ENCODE results near the gene MLLT10.
A peak's percentile ranks its signal among the peaks of the same experiment; 100 is the strongest.

MLLT10 gene

GRCh38 chr10:21501731-21502347 is 32.2 kb upstream of the MLLT10 start:
- no peak for DNase-seq

- DNase-seq: no peak
Observed at GRCh38 chr10:21502348-21502740, 31.7 kb upstream of the MLLT10 start.

- no peak for DNase-seq
Observed at GRCh38 chr10:21503542-21503941, 30.5 kb upstream of the MLLT10 start.

- no peak for DNase-seq
Observed at GRCh38 chr10:21505711-21506278, 28.2 kb upstream of the MLLT10 start.

GRCh38 chr10:21506351-21506750 is 27.7 kb upstream of the MLLT10 start:
- DNase-seq: no peak

- DNase-seq: no peak
Observed at GRCh38 chr10:21507150-21507549, 26.9 kb upstream of the MLLT10 start.

- DNase-seq: no peak
Observed at GRCh38 chr10:21508706-21509331, 25.2 kb upstream of the MLLT10 start.

GRCh38 chr10:21509341-21510240 is 24.4 kb upstream of the MLLT10 start:
- DNase-seq: no peak

GRCh38 chr10:21510241-21511094 is 23.6 kb upstream of the MLLT10 start:
- no peak for DNase-seq

GRCh38 chr10:21511095-21511570 is 22.9 kb upstream of the MLLT10 start:
- DNase-seq: no peak

GRCh38 chr10:21511946-21512572 is 22.0 kb upstream of the MLLT10 start:
- no peak for DNase-seq

GRCh38 chr10:21512573-21513404 is 21.2 kb upstream of the MLLT10 start:
- no peak for DNase-seq

GRCh38 chr10:21513405-21513788 is 20.6 kb upstream of the MLLT10 start:
- no peak for DNase-seq

GRCh38 chr10:21514129-21514817 is 19.8 kb upstream of the MLLT10 start:
- no peak for DNase-seq

- DNase-seq: no peak
Observed at GRCh38 chr10:21514818-21515351, 19.1 kb upstream of the MLLT10 start.

GRCh38 chr10:21515361-21516241 is 18.4 kb upstream of the MLLT10 start:
- DNase-seq: no peak

- peak; percentile 48 for DNase-seq
Observed at GRCh38 chr10:21516242-21517131, 17.5 kb upstream of the MLLT10 start.

All from NCI-H226 (cell line).